Neural progenitor cell (in vitro differentiated cells): ENCODE measurements around the gene SERPINF2. TPM values are rescaled to one million over a fixed set of nuclear protein-coding genes. Genes with fewer than 3 reads are reported as not detected.

Source experiments
- DNase-seq: peaks from one replicate; pipeline ENCODE4 v3.0.0-alpha.2; 2016; ENCODE audit warnings: low spot score
- H2AFZ ChIP-seq: fragments of 200-600 bp; sonication (generic); replicated peaks from 2 replicates; pipeline ENCODE4 v1.6.1; 2016; ENCODE audit warnings: antibody characterized with exemption
- H3F3A ChIP-seq: fragments of 200-600 bp; sonication (generic); 2 replicates; pipeline ENCODE4 v1.6.1; 2016; ENCODE audit warnings: antibody characterized with exemption, low read depth
- H3K27ac ChIP-seq: fragments of 200-600 bp; sonication (generic); 2 replicates; pipeline ENCODE4 v1.5.1; 2016; ENCODE audit warnings: mild to moderate bottlenecking
- H3K27me3 ChIP-seq: fragments of 200-600 bp; sonication (generic); 2 replicates; pipeline ENCODE4 v1.6.1; 2016; ENCODE audit warnings: mild to moderate bottlenecking, moderate library complexity
- H3K36me3 ChIP-seq: fragments of 200-600 bp; sonication (generic); 2 replicates; pipeline ENCODE4 v1.5.1; 2016
- H3K4me1 ChIP-seq: fragments of 200-600 bp; sonication (generic); 2 replicates; pipeline ENCODE4 v1.6.1; 2016; ENCODE audit warnings: mixed run types
- H3K4me2 ChIP-seq: fragments of 200-600 bp; sonication (generic); 2 replicates; pipeline ENCODE4 v1.6.1; 2016
- H3K4me3 ChIP-seq: fragments of 200-600 bp; sonication (generic); 2 replicates; pipeline ENCODE4 v1.5.1; 2016
- H3K79me2 ChIP-seq: fragments of 200-600 bp; sonication (generic); 2 replicates; pipeline ENCODE4 v1.6.1; 2016; ENCODE audit warnings: low read depth
- H3K9ac ChIP-seq: fragments of 200-600 bp; sonication (generic); 2 replicates; pipeline ENCODE4 v1.6.1; 2016
- H3K9me3 ChIP-seq: fragments of 200-600 bp; sonication (generic); 2 replicates; pipeline ENCODE4 v1.5.1; 2016; ENCODE audit warnings: low read depth
- H4K20me1 ChIP-seq: fragments of 200-600 bp; sonication (generic); 2 replicates; pipeline ENCODE4 v1.6.1; 2016; ENCODE audit warnings: low read depth
- H3K27ac Mint-ChIP-seq: 3 replicates; pipeline ENCODE4 v1.8.0; 2021; ENCODE audit warnings: mixed read lengths
- H3K27me3 Mint-ChIP-seq: 2 replicates; pipeline ENCODE4 v1.8.0; 2022; ENCODE audit warnings: low read depth, mild to moderate bottlenecking, inconsistent platforms, moderate library complexity, mixed read lengths; ENCODE audit not compliant: insufficient read depth
- H3K36me3 Mint-ChIP-seq: 3 replicates; pipeline ENCODE4 v1.8.0; 2021; ENCODE audit warnings: mixed read lengths
- H3K4me1 Mint-ChIP-seq: 3 replicates; pipeline ENCODE4 v1.8.0; 2021; ENCODE audit warnings: mixed read lengths
- H3K4me3 Mint-ChIP-seq: 3 replicates; pipeline ENCODE4 v1.8.0; 2021; ENCODE audit warnings: mild to moderate bottlenecking, moderate library complexity, mixed read lengths
- H3K9me3 Mint-ChIP-seq: 3 replicates; pipeline ENCODE4 v1.8.0; 2020; ENCODE audit warnings: mixed read lengths
- CTCF ChIP-seq: fragments of 200-600 bp; sonication (generic); IDR thresholded peaks from 2 replicates; pipeline ENCODE4 v1.5.1; 2017; ENCODE audit warnings: antibody characterized with exemption, mild to moderate bottlenecking
- EZH2 ChIP-seq: fragments of 200-600 bp; sonication (generic); IDR thresholded peaks from 2 replicates; pipeline ENCODE4 v1.6.1; 2017; ENCODE audit warnings: antibody characterized with exemption, mild to moderate bottlenecking, moderate library complexity
- EZH2phosphoT487 ChIP-seq: fragments of 200-600 bp; sonication (generic); IDR thresholded peaks from 2 replicates; pipeline ENCODE4 v1.6.1; 2017; ENCODE audit warnings: antibody characterized with exemption
- total RNA-seq: library from RNA; depleted of rRNA; stranded (reverse); fragments of >200 nt; gene quantifications from 2 replicates; pipeline ENCODE4 v1.2.3, GENCODE V29; 2015; ENCODE audit warnings: low replicate concordance

SERPINF2 gene
- total RNA-seq, 1 donor from 2014 or later = not detected

GRCh38 chr17:1758807-1759206 is 16.1 kb downstream of the SERPINF2 start:
- Histone ChIP-seq H3K27me3 (no peaks in the 10 kb centered on the region), H4K20me1 (peaks cover under 1% of the 10 kb centered on the region), H3K79me2 (peaks cover 5% of the 10 kb centered on the region), H3K9me3 (no peaks in the 10 kb centered on the region), H3K4me2 (no peak overlapping the region), H3K27ac (no peak overlapping the region), H3K36me3 (no peaks in the 10 kb centered on the region), H3F3A (peaks cover 19% of the 10 kb centered on the region), H3K9ac (no peak overlapping the region), H2AFZ (no peak overlapping the region), H3K4me3 (no peak overlapping the region), H3K4me1 (peaks cover 22% of the 10 kb centered on the region)
- Mint-ChIP-seq H3K27ac (peak overlapping the region; percentile 5), H3K27me3 (peaks cover 13% of the 10 kb centered on the region), H3K9me3 (no peaks in the 10 kb centered on the region), H3K4me1 (peaks cover 42% of the 10 kb centered on the region), H3K36me3 (no peaks in the 10 kb centered on the region), H3K4me3 (no peak overlapping the region)
- TF ChIP-seq CTCF = no peak
- no peak for TF ChIP-seq EZH2phosphoT487
- no peak for TF ChIP-seq EZH2
- no peak for DNase-seq

GRCh38 chr17:1759529-1759928 is 16.9 kb downstream of the SERPINF2 start:
- Histone ChIP-seq H3K27ac (no peak overlapping the region), H3K9me3 (no peaks in the 10 kb centered on the region), H3K27me3 (no peaks in the 10 kb centered on the region), H3K36me3 (no peaks in the 10 kb centered on the region), H3K9ac (no peak overlapping the region), H4K20me1 (peaks cover 2% of the 10 kb centered on the region), H3F3A (peaks cover 21% of the 10 kb centered on the region), H3K79me2 (peaks cover 10% of the 10 kb centered on the region), H3K4me1 (peaks cover 27% of the 10 kb centered on the region), H2AFZ (no peak overlapping the region), H3K4me3 (no peak overlapping the region), H3K4me2 (no peak overlapping the region)
- no peak overlapping the region for H3K27ac Mint-ChIP-seq
- no peak for DNase-seq
- H3K9me3 Mint-ChIP-seq = no peaks in the 10 kb centered on the region
- peaks cover 13% of the 10 kb centered on the region for H3K27me3 Mint-ChIP-seq
- TF ChIP-seq CTCF = no peak
- no peak for TF ChIP-seq EZH2phosphoT487
- no peak for TF ChIP-seq EZH2
- H3K4me1 Mint-ChIP-seq = peaks cover 45% of the 10 kb centered on the region
- no peaks in the 10 kb centered on the region for H3K36me3 Mint-ChIP-seq
- no peak overlapping the region for H3K4me3 Mint-ChIP-seq

GRCh38 chr17:1762233-1762900 is 19.7 kb downstream of the SERPINF2 start:
- H3K4me1 Mint-ChIP-seq = peaks cover 35% of the 10 kb centered on the region
- Histone ChIP-seq H2AFZ (no peak overlapping the region), H4K20me1 (peaks cover 2% of the 10 kb centered on the region), H3K4me1 (peaks cover 30% of the 10 kb centered on the region), H3F3A (peaks cover 21% of the 10 kb centered on the region), H3K4me3 (peak overlapping the region; percentile 47), H3K9ac (no peak overlapping the region), H3K9me3 (no peaks in the 10 kb centered on the region), H3K27me3 (no peaks in the 10 kb centered on the region), H3K4me2 (peak overlapping the region; percentile 75), H3K79me2 (peaks cover 10% of the 10 kb centered on the region), H3K36me3 (no peaks in the 10 kb centered on the region), H3K27ac (peak overlapping the region; percentile 65)
- peak; percentile 52 for DNase-seq
- H3K9me3 Mint-ChIP-seq = no peaks in the 10 kb centered on the region
- H3K27me3 Mint-ChIP-seq = peaks cover 12% of the 10 kb centered on the region
- H3K36me3 Mint-ChIP-seq = no peaks in the 10 kb centered on the region
- TF ChIP-seq EZH2phosphoT487 = no peak
- TF ChIP-seq CTCF = no peak
- no peak for TF ChIP-seq EZH2
- no peak overlapping the region for H3K27ac Mint-ChIP-seq
- peak overlapping the region; percentile 85 for H3K4me3 Mint-ChIP-seq
